Suprapubic skin (tissue), 4 donors: ENCODE measurements around the gene IL1RAP. TPM values are rescaled to one million over a fixed set of nuclear protein-coding genes. Genes with fewer than 3 reads are reported as not detected.

Experiments
- DNase-seq, 2 donors: peaks; one replicate each; pipeline ENCODE4 v3.0.0-alpha.2; 2019; ENCODE audit warnings: low spot score in 2 of 2
- H3K27ac ChIP-seq: fragments of 200-600 bp; sonication (generic); one replicate; pipeline ENCODE4 v1.5.1; 2019
- H3K27me3 ChIP-seq: fragments of 200-600 bp; sonication (generic); one replicate; pipeline ENCODE4 v1.5.1; 2019
- H3K36me3 ChIP-seq: fragments of 200-600 bp; sonication (generic); one replicate; pipeline ENCODE4 v1.5.1; 2019
- H3K4me1 ChIP-seq: fragments of 200-600 bp; sonication (generic); one replicate; pipeline ENCODE4 v1.5.1; 2019
- H3K4me3 ChIP-seq: fragments of 200-600 bp; sonication (generic); one replicate; pipeline ENCODE4 v1.5.1; 2019; ENCODE audit warnings: mild to moderate bottlenecking
- H3K9me3 ChIP-seq: fragments of 200-600 bp; sonication (generic); one replicate; pipeline ENCODE4 v1.5.1; 2019
- EP300 ChIP-seq: sonication (generic); formaldehyde crosslinking; IDR thresholded peaks from one replicate; pipeline ENCODE4 v1.6.1; 2017; ENCODE audit warnings: antibody characterized with exemption
- POLR2A ChIP-seq, 2 donors: fragments of 450-650 bp; IDR thresholded peaks; one replicate each; pipeline ENCODE4 v1.6.1; 2017; ENCODE audit warnings: antibody characterized with exemption in 2 of 2, mild to moderate bottlenecking in 2 of 2, moderate library complexity in 2 of 2
- POLR2AphosphoS5 ChIP-seq, 3 donors: sonication (generic); formaldehyde crosslinking; IDR thresholded peaks; one replicate each; pipeline ENCODE4 v1.6.1; 2017; ENCODE audit warnings: antibody characterized with exemption in 3 of 3
- WGBS: methylation state at CpG from one replicate; pipeline ENCODE4 v1.1.5; 2018; 5-methylcytosine and 5-hydroxymethylcytosine counted together
- total RNA-seq, 4 donors: library from RNA; depleted of rRNA; stranded (reverse); fragments of >200 nt; gene quantifications; one replicate each; pipeline ENCODE4 v1.1.0, GENCODE V29; 2016
- TF ChIP-seq, protein P1 (sequence below), 2 donors: fragments of 200-600 bp in 1 of 2; fragments of 450-650 bp in 1 of 2; sonication (generic) in 1 of 2; IDR thresholded peaks; one replicate each; pipeline ENCODE4 v1.5.1; 2016 to 2019; ENCODE audit warnings: antibody characterized with exemption in 2 of 2, mild to moderate bottlenecking in 1 of 2, moderate library complexity in 1 of 2

The IL1RAP gene
- total RNA-seq, 4 donors from 2014 or later: 27.5 to 44.0 (median 29.5) TPM

DNA sequence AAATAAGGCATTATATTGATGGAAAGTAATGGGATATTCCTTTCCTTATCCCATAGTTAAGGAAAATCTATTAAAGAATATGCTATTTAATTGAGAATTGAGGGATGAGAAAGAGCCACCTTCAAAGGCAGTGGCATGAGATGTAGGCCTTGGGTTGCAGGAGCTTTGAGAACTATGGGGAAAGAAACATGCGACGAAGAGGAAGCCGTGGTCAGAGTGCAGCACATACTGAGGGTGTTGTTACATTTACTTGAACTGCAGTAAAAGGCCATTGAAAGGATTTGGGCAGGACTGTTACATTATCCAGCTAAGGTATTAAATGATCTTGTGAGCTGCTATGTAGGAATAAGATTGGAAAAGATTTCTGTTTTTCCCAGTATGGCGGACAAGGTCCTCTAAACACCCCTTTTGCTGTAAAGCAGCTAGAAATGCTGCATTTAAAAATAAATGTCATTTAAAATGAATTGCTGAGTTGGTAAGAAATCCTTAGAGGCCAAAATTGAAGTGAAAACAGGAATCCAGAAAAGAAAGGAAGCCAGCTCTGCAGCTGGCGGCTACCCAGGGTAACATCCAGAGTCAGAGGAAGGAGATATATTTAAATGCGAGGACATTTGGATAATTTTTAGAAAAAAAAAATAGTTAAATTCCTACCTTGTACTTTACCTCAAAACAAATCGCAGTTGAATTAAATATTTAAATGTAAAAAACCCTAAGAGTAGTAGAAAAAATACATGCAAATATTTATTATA, 61.7 kb downstream of the IL1RAP start:
- WGBS: 84% methylated on average over 7 of the region's 7 CpGs
- Histone ChIP-seq H3K4me3 (no peak overlapping the region), H3K27ac (no peak overlapping the region), H3K36me3 (no peaks in the 10 kb centered on the region), H3K27me3 (no peaks in the 10 kb centered on the region), H3K4me1 (peaks cover 7% of the 10 kb centered on the region), H3K9me3 (no peaks in the 10 kb centered on the region)
- no peak for DNase-seq
- TF ChIP-seq POLR2A (IDR thresholded peaks at IDR 0.05) (no peak), POLR2AphosphoS5 (IDR thresholded peaks at IDR 0.05) (no peak), EP300 (no peak)
- TF ChIP-seq, protein P1, sequence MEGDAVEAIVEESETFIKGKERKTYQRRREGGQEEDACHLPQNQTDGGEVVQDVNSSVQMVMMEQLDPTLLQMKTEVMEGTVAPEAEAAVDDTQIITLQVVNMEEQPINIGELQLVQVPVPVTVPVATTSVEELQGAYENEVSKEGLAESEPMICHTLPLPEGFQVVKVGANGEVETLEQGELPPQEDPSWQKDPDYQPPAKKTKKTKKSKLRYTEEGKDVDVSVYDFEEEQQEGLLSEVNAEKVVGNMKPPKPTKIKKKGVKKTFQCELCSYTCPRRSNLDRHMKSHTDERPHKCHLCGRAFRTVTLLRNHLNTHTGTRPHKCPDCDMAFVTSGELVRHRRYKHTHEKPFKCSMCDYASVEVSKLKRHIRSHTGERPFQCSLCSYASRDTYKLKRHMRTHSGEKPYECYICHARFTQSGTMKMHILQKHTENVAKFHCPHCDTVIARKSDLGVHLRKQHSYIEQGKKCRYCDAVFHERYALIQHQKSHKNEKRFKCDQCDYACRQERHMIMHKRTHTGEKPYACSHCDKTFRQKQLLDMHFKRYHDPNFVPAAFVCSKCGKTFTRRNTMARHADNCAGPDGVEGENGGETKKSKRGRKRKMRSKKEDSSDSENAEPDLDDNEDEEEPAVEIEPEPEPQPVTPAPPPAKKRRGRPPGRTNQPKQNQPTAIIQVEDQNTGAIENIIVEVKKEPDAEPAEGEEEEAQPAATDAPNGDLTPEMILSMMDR (IDR thresholded peaks at IDR 0.05): no peak

DNA sequence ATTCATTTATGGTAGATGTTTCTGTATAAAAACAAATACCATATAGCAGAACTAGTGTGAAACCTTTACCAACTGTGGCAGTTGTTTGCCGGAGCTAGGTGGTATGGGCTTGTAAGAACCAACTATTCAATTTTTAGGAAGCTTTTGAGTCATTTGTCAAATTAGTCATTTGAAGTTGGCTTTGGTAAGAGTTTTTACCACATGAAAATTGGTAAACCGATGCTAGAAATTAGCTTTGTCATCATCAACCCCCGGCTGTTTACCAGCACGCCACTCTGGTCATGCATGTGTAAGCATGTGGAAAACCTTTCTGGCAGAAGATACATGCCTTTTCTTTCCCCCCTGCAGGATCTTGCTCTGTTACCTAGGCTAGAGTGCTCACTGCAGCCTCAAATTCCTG, 63.3 kb downstream of the IL1RAP start:
- no peak overlapping the region for H3K27ac ChIP-seq
- no peak for DNase-seq
- no peaks in the 10 kb centered on the region for H3K9me3 ChIP-seq
- H3K4me1 ChIP-seq: peaks cover 12% of the 10 kb centered on the region
- H3K36me3 ChIP-seq: no peaks in the 10 kb centered on the region
- WGBS: 94% methylated on average over 4 of the region's 4 CpGs
- H3K27me3 ChIP-seq: no peaks in the 10 kb centered on the region
- H3K4me3 ChIP-seq: no peak overlapping the region
- TF ChIP-seq POLR2A (IDR thresholded peaks at IDR 0.05) (no peak), POLR2AphosphoS5 (IDR thresholded peaks at IDR 0.05) (no peak), EP300 (no peak)
- TF ChIP-seq, protein P1 (IDR thresholded peaks at IDR 0.05): no peak

- TF ChIP-seq EP300 (no peak), POLR2A (IDR thresholded peaks at IDR 0.05) (no peak), POLR2AphosphoS5 (IDR thresholded peaks at IDR 0.05) (no peak)
- TF ChIP-seq, protein P1 (IDR thresholded peaks at IDR 0.05): no peak
- no peak for DNase-seq
- Histone ChIP-seq H3K4me3 (no peak overlapping the region), H3K27me3 (no peaks in the 10 kb centered on the region), H3K27ac (no peak overlapping the region), H3K9me3 (no peaks in the 10 kb centered on the region), H3K4me1 (peaks cover 6% of the 10 kb centered on the region), H3K36me3 (no peaks in the 10 kb centered on the region)
- 43% methylated on average over 3 of the region's 3 CpGs for WGBS
Observed at GRCh38 chr3:190579514-190580137, 65.7 kb downstream of the IL1RAP start.

DNA sequence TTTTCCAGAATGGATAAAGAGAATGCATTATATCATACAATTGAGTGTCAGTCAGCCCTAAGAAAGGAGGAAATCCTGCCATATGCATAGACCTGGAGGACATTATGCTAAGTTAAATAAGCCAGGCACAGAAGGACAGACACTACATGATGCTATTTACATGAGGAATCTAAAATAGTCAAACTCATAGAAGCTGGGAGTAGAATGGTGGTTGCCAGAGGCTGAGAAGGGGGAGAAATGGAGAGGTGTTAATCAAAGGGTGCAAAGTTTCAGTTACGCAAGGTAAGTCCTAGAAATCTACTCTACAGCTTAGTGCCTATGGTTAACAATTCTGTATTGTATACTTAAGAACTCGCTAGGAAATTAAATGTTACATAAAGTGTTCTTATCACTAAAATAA, 66.5 kb downstream of the IL1RAP start:
- WGBS: 91% methylated on average over 2 of the region's 2 CpGs
- no peak for DNase-seq
- TF ChIP-seq, protein P1 (IDR thresholded peaks at IDR 0.05): no peak
- no peak for TF ChIP-seq POLR2A (IDR thresholded peaks at IDR 0.05)
- no peak for TF ChIP-seq POLR2AphosphoS5 (IDR thresholded peaks at IDR 0.05)
- TF ChIP-seq EP300: no peak
- no peak overlapping the region for H3K4me3 ChIP-seq
- no peaks in the 10 kb centered on the region for H3K9me3 ChIP-seq
- no peaks in the 10 kb centered on the region for H3K36me3 ChIP-seq
- H3K27ac ChIP-seq: no peak overlapping the region
- H3K4me1 ChIP-seq: peaks cover 9% of the 10 kb centered on the region
- H3K27me3 ChIP-seq: no peaks in the 10 kb centered on the region

GRCh38 chr3:190581041-190581541, 67.2 kb downstream of the IL1RAP start:
- 59% methylated on average over 5 of the region's 5 CpGs for WGBS
- Histone ChIP-seq H3K4me3 (no peak overlapping the region), H3K36me3 (no peaks in the 10 kb centered on the region), H3K27ac (no peak overlapping the region), H3K27me3 (no peaks in the 10 kb centered on the region), H3K4me1 (peaks cover 16% of the 10 kb centered on the region), H3K9me3 (no peaks in the 10 kb centered on the region)
- DNase-seq: no peak
- TF ChIP-seq, protein P1 (IDR thresholded peaks at IDR 0.05): no peak
- no peak for TF ChIP-seq POLR2AphosphoS5 (IDR thresholded peaks at IDR 0.05)
- TF ChIP-seq POLR2A (IDR thresholded peaks at IDR 0.05): no peak
- TF ChIP-seq EP300: no peak
